VCaP (cell line): ENCODE data around the gene MKRN2OS.

ENCODE experiments used
- H3K27ac ChIP-seq: fragments of 450-650 bp; 2 replicates; pipeline ENCODE4 v1.5.1; 2017
- TF ChIP-seq, protein P1 (sequence below): fragments of 450-650 bp; conservative IDR thresholded peaks from 2 replicates; pipeline ENCODE4 v1.5.1; 2017; ENCODE audit warnings: mild to moderate bottlenecking, moderate library complexity

Gene MKRN2OS

DNA sequence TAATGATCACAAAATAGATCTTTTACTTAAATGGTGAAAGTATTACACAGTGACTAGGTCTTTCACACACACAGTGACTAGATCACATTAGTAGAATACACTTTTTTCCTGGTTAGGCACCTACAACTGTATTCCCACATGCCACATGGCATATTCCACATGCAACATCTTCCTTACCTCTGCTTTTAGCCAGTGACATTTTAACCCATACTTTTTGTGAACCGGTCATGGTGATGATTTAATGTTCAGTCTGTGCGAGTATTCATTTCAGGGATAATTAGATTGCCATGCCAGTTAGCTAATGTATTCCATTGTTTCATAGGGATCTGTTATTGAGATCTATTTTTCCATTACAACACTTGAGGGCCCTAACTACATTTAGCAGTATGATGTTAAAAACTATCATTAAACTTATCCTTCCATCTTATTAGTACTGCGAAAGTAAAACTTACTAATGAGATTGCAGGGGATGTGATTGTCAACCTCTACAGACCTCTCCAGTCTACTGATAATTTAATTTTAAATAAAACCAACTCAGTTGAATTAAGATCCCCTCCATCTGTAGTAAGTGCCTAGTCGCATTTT is 32.7 kb downstream of the MKRN2OS start:
- TF ChIP-seq, protein P1, sequence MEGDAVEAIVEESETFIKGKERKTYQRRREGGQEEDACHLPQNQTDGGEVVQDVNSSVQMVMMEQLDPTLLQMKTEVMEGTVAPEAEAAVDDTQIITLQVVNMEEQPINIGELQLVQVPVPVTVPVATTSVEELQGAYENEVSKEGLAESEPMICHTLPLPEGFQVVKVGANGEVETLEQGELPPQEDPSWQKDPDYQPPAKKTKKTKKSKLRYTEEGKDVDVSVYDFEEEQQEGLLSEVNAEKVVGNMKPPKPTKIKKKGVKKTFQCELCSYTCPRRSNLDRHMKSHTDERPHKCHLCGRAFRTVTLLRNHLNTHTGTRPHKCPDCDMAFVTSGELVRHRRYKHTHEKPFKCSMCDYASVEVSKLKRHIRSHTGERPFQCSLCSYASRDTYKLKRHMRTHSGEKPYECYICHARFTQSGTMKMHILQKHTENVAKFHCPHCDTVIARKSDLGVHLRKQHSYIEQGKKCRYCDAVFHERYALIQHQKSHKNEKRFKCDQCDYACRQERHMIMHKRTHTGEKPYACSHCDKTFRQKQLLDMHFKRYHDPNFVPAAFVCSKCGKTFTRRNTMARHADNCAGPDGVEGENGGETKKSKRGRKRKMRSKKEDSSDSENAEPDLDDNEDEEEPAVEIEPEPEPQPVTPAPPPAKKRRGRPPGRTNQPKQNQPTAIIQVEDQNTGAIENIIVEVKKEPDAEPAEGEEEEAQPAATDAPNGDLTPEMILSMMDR: no peak
- H3K27ac ChIP-seq: no peak overlapping the region

DNA sequence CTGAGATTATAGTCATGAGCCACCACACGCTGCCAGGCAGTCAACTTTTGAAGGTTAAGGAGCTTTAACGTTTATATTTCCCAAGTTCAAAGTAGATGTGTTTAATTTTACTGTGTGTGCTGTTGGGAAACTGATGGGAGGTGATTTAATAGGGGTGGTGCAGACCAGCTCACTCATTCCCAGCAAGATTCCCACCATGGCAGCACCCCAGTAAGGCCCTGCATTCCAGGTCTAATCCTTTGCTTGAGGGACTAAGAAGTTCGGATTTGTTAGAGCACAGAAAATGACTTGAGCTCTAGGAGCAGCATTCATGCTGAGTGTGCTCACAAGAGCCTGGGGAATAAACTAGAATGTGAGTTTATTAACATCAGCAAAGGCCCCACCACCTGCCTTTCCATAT is 35.8 kb downstream of the MKRN2OS start:
- no peak overlapping the region for H3K27ac ChIP-seq
- TF ChIP-seq, protein P1: no peak

DNA sequence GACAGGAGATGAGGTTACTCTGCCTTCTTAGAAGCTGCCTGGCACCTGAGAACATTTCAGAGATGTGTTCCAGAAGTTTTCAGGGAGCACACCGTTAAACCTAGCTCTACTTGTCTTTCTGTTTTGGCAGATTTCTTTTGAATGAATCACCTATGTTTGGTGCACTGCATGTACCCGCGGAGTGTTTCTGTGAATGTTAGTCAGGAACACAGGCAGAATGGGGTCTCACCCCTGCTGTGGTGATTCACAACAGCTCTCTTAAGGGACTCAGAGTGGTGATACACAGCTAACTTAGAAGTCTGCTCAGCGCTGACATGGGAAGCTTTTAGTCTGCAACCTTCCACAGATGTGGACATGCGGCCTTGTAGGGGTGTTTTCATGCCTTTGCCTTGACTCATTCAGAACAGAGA is 37.0 kb downstream of the MKRN2OS start:
- TF ChIP-seq, protein P1: no peak
- H3K27ac ChIP-seq: no peak overlapping the region

DNA sequence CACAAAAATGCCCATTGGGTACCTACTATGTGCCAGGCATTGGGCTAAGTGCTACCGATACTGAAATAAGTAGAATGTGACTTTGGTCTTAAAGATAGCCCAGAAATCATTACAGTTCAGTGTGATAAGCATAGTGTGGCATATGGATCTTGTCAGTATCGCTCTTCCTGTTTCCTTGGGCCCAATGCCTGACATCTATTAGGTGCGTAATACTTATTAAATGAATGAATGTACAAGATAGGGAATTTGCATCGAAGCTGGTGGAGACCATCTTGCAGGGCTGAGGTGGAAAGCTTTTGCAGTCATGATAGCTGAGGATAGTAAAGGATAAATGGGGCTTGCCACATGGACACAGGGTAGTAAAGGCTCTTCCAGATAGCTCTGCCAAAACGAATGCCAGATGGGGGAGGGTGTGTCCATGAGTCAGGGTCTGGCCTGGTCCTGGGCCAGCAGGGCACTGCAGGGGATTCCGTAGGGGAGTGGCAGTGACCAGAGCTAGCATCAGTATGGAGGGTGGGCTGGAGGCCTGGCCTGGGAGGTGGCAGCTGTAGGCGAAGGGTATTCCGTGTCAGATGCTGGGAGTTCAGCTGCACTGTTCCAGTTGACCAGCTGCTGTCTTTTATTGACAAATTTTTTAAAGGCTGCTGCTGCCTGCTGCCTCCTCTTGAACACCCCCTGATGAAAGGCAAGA is 37.6 kb downstream of the MKRN2OS start:
- H3K27ac ChIP-seq: no peak overlapping the region

DNA sequence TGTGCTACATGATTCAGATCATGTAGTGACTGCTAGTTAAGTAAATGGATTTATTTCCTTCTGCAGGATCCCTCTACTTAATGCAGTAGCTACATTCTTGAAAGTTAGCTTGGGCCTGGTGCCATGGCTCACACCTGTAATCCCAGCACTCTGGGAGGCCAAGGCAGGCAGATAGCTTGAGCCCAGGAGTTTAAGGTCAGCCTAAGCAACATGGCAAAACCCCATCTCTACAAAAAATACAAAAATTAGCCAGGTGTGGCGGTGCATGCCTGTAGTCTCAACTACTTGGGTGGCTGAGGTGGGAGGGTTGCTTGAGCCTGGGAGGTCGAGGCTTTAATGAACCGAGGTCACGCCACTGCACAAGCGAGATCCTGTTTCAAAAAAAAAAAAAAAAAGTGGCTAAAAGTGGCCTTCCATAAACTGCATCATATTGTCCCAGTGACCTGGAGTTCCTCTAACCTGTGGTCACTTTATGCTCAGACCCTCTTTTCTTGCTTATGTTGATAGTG is 39.0 kb downstream of the MKRN2OS start:
- TF ChIP-seq, protein P1: no peak
- H3K27ac ChIP-seq: no peak overlapping the region

More for the DNA sequence above, 37.6 kb downstream of the MKRN2OS start:
- TF ChIP-seq, protein P1: no peak

DNA sequence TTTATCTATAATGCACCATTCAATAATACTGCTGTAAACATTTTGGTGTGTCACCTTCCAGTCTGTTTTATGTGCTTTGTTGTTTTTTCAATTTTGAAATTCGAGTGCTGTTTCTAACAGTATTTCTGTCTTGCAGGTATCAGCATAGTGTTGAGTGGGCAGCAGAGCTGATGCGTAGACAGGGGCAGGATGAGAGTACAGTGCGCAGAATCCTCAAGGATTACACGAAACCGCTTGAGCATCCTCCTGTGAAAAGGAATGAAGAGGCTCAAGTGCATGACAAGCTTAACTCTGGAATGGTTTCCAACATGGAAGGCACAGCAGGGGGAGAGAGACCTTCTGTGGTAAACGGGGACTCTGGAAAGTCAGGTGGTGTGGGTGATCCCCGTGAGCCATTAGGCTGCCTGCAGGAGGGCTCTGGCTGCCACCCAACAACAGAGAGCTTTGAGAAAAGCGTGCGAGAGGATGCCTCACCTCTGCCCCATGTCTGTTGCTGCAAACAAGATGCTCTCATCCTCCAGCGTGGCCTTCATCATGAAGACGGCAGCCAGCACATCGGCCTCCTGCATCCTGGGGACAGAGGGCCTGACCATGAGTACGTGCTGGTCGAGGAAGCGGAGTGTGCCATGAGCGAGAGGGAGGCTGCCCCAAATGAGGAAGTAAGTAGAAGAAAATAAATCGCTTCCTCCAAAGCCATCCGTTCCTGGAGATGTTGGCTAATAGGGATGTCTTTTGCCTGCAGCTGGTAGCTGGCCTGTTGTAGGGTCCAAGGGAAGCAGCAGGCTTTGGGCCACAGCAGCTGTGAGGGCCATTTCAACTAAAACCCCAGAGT is 42.0 kb downstream of the MKRN2OS start:
- TF ChIP-seq, protein P1: no peak
- no peak overlapping the region for H3K27ac ChIP-seq
